Measurements from ENCODE around the gene TDRD7. TPM values are rescaled to one million over a fixed set of nuclear protein-coding genes. Genes with fewer than 3 reads are reported as not detected.

Gene TDRD7
- total RNA-seq, 2 experiments from 2014 or later = 10.3 to 15.3 TPM

DNA sequence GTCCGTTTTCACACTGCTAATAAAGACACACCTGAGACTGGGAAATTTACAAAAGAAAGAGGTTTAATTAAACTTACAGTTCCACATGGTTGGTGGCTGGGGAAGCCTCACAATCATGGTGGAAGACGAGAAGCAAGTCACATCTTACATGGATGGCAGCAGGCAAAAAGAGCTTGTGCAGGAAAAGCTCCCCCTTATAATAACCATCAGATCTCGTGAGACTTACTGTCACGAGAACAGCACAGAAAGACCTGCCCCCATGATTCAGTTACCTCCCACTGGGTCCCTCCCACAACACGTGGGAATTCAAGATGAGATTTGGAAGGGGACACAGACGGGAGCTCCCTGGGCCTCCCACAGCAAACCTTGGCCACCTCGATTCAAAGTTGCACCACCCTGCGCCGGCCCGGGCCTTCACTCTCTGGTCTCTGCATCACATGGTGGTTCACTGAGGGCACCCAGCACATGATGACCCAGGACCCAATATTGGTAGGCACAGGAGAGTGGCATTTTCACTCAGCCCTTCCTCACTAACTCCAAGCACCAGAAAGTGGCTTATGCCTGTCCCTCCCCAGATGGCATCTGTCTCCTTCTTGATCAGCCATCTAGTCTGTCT, 21.0 kb upstream of the TDRD7 start:
- H3K27me3 Mint-ChIP-seq = peaks cover 76% of the 10 kb centered on the region
- H3K4me3 Mint-ChIP-seq = no peak overlapping the region
- DNase-seq (no peak), ATAC-seq (no peak)
- H3K4me1 Mint-ChIP-seq = peaks cover 42% of the 10 kb centered on the region
- peaks cover 1% of the 10 kb centered on the region for H3K36me3 Mint-ChIP-seq
- CTCF ChIA-PET = interaction anchor here (1.6 kb wide), 1 partner anchor 8 kb away, joined by 5 read pairs; no protein-coding TSS in a partner anchor
- H3K27ac Mint-ChIP-seq = no peak overlapping the region
- H3K9me3 Mint-ChIP-seq (ENCODE audit: low read depth) = no peaks in the 10 kb centered on the region

DNA sequence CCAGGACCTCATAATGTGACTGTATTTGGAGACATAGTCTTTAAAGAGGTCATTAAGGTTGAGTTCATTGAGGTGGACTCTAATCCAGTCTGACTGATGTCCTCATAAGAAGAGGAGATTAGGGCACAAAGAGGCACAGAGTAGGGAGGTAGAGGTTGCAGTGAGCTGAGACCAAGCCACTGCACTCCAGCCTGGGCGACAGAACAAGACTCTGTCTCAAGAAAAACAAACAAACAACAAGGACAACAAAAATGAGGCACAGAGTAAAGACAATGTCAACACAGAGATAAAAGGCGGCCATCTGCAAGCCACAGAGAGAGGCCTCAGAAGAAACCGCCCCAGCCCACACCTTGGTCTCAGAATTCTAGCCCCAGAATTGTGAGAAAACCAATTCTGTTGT, 17.0 kb upstream of the TDRD7 start:
- ATAC-seq (no peak), DNase-seq (no peak)
- CTCF ChIA-PET = interaction anchor here (8.4 kb wide), 1 partner anchor 9 kb away, joined by 70 read pairs; no protein-coding TSS in a partner anchor
- Mint-ChIP-seq H3K27ac (no peak overlapping the region), H3K4me1 (peaks cover 46% of the 10 kb centered on the region), H3K4me3 (no peak overlapping the region), H3K36me3 (peaks cover 5% of the 10 kb centered on the region), H3K9me3 (ENCODE audit: low read depth) (no peaks in the 10 kb centered on the region), H3K27me3 (peaks cover 72% of the 10 kb centered on the region)

DNA sequence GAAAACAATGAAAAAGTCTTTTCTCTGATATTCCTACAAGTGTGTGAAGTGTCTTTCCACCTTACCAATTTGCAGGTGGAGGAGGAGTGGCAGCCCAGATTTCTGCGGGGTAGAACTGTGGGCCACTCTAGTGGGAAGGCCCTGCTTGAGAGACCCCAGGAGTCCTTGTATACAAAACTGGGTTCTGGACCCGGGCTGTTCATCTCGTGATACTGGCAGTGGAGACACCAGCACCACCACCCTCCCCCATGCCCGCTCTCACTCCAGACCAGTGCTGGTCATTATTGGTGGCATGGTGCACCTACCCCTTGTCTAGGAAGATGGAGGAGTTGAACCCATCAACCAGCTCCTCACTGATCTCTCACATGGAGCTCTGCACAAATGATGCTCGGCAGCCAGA, 16.2 kb upstream of the TDRD7 start:
- no peak overlapping the region for H3K4me3 Mint-ChIP-seq

DNA sequence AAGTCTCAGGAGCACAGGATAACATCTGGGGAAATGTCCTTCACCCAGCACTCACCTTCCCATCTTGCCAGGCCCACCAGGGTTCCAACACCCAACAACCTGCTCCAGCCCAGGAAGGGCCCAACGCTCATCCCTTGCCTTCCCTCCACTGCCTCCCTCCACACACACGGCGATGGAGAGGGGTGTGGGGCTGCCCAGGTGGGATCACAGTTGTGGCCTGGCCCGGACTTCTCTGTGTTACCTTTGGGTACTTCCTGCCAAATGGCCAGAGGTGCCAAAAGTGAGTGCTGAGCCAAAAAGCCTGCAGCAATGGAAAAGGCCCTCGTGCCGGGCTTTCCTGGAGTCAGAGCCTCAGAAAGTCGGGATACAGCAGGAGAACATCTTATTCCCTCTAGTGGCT, 15.6 kb upstream of the TDRD7 start:
- Mint-ChIP-seq H3K9me3 (ENCODE audit: low read depth) (no peaks in the 10 kb centered on the region), H3K27ac (no peak overlapping the region), H3K4me1 (peaks cover 40% of the 10 kb centered on the region), H3K36me3 (peaks cover 4% of the 10 kb centered on the region), H3K4me3 (no peak overlapping the region), H3K27me3 (peaks cover 72% of the 10 kb centered on the region)
- ATAC-seq (no peak), DNase-seq (no peak)
- CTCF ChIA-PET = interaction anchor here (1.8 to 8.4 kb wide), 5 partner anchors 11 to 539 kb away, joined by 4 to 70 read pairs (median 12); partner anchors contain the start of gene TDRD7

More for the DNA sequence above, 16.2 kb upstream of the TDRD7 start:
- Mint-ChIP-seq H3K36me3 (peaks cover 5% of the 10 kb centered on the region), H3K9me3 (ENCODE audit: low read depth) (no peaks in the 10 kb centered on the region), H3K27ac (no peak overlapping the region), H3K4me1 (peaks cover 40% of the 10 kb centered on the region), H3K27me3 (peaks cover 72% of the 10 kb centered on the region)
- DNase-seq (no peak), ATAC-seq (no peak)
- CTCF ChIA-PET = interaction anchor here (0.5 to 8.4 kb wide), 2 partner anchors 10 to 150 kb away, joined by 4 to 70 read pairs; no protein-coding TSS in a partner anchor

DNA sequence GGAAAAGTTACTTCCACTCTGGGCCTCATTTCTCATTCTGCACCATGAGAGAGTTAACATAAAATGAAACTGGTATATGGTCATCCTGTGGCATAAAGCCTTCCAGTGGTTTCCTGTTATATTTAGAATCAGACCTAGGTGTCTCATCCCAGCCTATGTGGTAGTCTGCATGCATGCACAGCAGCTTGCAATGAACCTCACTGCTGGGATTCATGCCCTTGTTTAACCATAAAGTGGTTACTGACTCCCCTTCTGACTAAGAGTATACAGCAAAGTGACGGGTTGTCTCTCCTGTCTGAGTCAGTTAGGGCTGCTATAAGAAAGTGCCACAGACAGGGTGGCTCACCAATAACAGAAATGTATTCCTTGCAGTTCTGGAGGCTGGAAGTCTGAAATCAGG, 14.7 kb upstream of the TDRD7 start:
- peaks cover 4% of the 10 kb centered on the region for H3K36me3 Mint-ChIP-seq
- H3K9me3 Mint-ChIP-seq (ENCODE audit: low read depth) = no peaks in the 10 kb centered on the region
- ATAC-seq (peak; percentile 93), DNase-seq (peak; percentile 90)
- H3K27me3 Mint-ChIP-seq = peaks cover 73% of the 10 kb centered on the region
- CTCF ChIA-PET = interaction anchor here (0.7 to 8.4 kb wide), 9 partner anchors 12 to 973 kb away, joined by 3 to 70 read pairs (median 4); partner anchors contain the start of gene TDRD7
- H3K27ac Mint-ChIP-seq = peak overlapping the region; percentile 47
- H3K4me3 Mint-ChIP-seq = no peak overlapping the region
- H3K4me1 Mint-ChIP-seq = peaks cover 40% of the 10 kb centered on the region

DNA sequence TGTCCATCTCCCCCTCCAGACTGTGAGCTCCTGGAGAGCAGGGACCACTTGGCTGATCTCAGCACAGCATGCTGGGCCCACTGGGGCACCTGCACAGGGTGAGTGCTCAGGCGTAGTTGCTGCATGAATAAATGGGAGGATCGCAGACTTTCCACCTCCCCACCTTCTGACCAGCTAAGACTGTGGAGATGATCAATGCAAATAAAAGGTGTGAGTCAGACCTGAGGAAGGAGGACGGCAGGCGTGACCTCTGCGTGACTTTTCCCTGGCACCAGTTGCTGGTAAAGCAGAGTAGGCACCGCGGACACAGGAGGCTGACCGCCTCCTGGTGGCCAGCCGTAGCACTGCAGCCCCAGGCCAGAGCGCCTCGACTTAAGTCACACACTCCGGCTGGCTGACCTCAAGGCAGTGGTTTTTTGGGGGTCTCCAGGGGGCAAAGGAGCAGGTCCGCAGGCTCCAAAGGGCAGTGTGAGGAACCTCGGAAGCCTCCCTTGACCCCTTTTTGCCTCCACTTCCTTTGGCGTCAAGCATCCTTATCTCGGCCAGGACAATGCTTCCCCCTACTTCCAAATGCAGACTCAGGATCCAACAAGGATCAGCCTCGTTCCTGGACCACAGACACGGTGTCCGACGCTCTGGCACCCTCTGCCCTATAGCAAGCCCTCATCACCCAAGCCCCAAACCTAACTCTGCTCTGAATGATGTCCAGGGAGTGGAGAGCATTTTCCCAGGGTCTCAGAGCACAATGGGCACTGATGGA, 12.7 kb upstream of the TDRD7 start:
- ATAC-seq = no peak
- Mint-ChIP-seq H3K27ac (no peak overlapping the region), H3K36me3 (peaks cover 12% of the 10 kb centered on the region), H3K4me1 (peaks cover 40% of the 10 kb centered on the region), H3K27me3 (peaks cover 66% of the 10 kb centered on the region), H3K9me3 (ENCODE audit: low read depth) (peaks cover 10% of the 10 kb centered on the region), H3K4me3 (no peak overlapping the region)
- peak; percentile 72 for DNase-seq
- CTCF ChIA-PET = interaction anchor here (0.9 to 8.4 kb wide), 5 partner anchors 9 to 233 kb away, joined by 4 to 70 read pairs (median 5); partner anchors contain the start of gene TDRD7

DNA sequence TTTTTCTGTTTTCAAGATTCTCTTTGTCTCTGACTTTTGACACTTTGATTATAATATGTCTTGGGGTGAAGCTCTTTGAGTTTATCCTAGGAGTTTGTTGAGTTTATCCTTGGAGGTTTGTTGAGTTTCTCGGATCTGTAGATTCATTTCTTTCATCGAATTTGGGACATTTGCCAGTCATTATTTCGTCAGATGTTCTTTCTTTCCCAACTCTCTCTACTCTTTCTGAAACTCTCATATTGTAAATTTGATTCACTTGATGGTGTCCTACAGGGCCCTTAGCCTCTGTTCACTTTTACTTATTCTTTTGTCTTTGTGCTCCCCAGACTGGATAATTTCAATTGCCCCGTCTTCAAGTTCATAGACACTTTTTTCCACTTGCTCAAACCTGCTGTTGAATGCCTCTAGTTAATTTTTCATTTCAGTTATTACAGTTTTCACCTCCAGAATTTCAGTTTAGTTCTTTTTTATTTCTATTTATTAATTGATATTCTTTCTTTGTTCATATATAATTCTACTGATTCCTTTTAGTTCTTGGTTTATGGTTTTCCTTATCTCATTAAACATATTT, 8.1 kb upstream of the TDRD7 start:
- ATAC-seq (no peak), DNase-seq (no peak)
- CTCF ChIA-PET = no interaction called here
- Mint-ChIP-seq H3K36me3 (peaks cover 15% of the 10 kb centered on the region), H3K9me3 (ENCODE audit: low read depth) (peaks cover 19% of the 10 kb centered on the region), H3K4me1 (peaks cover 8% of the 10 kb centered on the region), H3K27ac (no peak overlapping the region), H3K27me3 (peaks cover 86% of the 10 kb centered on the region), H3K4me3 (no peak overlapping the region)

DNA sequence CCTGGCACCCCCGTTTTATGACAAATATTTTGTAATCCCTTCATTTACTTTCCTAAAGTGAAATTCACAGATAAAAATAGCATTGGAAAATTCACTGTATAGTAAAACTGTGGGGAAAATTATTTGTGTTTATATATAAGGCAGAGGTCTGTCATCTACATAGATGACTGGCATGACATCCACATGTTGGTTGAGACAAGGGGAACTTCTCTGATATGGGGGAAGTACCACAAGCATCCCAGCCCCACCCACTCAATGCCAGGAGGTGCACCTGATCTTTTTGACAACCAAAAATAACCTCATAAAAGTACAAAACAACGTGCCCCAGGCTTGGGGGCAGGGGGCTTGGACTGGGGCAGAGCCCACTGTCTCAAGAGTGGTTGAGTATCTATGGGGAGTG, 6.3 kb upstream of the TDRD7 start:
- DNase-seq (no peak), ATAC-seq (no peak)
- H3K36me3 Mint-ChIP-seq = peaks cover 15% of the 10 kb centered on the region
- CTCF ChIA-PET = interaction anchor here (1.3 kb wide), 1 partner anchor 18 kb away, joined by 5 read pairs; no protein-coding TSS in a partner anchor
- H3K4me1 Mint-ChIP-seq = no peaks in the 10 kb centered on the region
- H3K4me3 Mint-ChIP-seq = no peak overlapping the region
- peaks cover 21% of the 10 kb centered on the region for H3K9me3 Mint-ChIP-seq (ENCODE audit: low read depth)
- no peak overlapping the region for H3K27ac Mint-ChIP-seq
- peaks cover 85% of the 10 kb centered on the region for H3K27me3 Mint-ChIP-seq

DNA sequence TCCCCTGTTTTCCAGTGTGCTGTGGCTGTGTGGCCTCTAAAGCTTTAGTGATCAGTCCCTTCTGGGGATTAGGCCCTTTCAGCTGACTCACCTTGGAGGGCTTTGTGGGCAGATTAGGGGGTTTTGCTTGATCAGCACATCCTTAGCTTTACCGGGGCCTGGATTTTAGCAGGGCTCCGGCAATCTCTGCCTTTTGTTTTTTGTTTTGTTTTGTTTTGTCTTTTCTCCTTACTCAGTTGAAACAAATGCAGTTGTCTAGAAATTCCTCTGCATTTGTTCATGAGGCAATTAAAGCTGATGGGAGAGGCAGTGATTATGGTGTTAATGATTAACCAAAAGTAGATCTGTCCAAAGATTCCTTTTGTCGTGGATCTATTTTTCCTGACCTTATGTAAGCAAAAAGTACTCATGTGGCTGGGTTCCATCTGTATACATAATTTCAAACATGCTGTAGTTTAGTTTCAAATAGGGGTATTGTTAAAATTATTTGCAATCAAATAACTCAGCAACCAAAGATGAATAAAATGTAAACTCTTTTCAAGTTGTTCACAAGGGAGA, 5.2 kb upstream of the TDRD7 start:
- Mint-ChIP-seq H3K27me3 (peaks cover 78% of the 10 kb centered on the region), H3K27ac (no peak overlapping the region), H3K4me3 (no peak overlapping the region), H3K36me3 (peaks cover 15% of the 10 kb centered on the region), H3K4me1 (peaks cover 3% of the 10 kb centered on the region), H3K9me3 (ENCODE audit: low read depth) (peaks cover 21% of the 10 kb centered on the region)
- ATAC-seq = no peak
- no peak for DNase-seq
- CTCF ChIA-PET = interaction anchor here (1.2 to 1.4 kb wide), 3 partner anchors 19 to 192 kb away, joined by 4 to 5 read pairs (median 4); no protein-coding TSS in a partner anchor

DNA sequence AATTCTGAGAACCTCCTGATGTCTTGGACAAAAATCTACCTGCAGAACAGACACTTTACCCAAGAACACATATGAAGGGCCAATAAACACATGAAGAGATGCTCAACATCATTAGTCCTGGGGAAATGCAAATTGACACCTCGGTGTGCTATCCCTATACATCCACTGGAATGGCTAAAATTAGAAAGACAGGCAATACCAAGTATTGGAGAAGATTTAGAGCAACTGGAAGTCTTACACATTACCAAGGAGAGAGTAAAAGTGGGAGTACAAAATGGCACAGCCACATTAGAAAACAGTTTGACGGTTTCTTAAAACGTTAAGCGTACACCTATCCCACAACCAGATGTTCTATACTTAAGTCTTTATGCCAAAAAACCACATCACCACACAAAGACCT, 3.3 kb upstream of the TDRD7 start:
- no peak overlapping the region for H3K4me3 Mint-ChIP-seq
- ATAC-seq (no peak), DNase-seq (no peak)
- CTCF ChIA-PET = interaction anchor here (1.0 to 6.0 kb wide), 7 partner anchors 11 to 552 kb away, joined by 3 to 36 read pairs (median 5); no protein-coding TSS in a partner anchor
- H3K27me3 Mint-ChIP-seq = peaks cover 67% of the 10 kb centered on the region
- H3K4me1 Mint-ChIP-seq = peaks cover 15% of the 10 kb centered on the region
- H3K36me3 Mint-ChIP-seq = peaks cover 13% of the 10 kb centered on the region
- no peak overlapping the region for H3K27ac Mint-ChIP-seq
- H3K9me3 Mint-ChIP-seq (ENCODE audit: low read depth) = peaks cover 17% of the 10 kb centered on the region

DNA sequence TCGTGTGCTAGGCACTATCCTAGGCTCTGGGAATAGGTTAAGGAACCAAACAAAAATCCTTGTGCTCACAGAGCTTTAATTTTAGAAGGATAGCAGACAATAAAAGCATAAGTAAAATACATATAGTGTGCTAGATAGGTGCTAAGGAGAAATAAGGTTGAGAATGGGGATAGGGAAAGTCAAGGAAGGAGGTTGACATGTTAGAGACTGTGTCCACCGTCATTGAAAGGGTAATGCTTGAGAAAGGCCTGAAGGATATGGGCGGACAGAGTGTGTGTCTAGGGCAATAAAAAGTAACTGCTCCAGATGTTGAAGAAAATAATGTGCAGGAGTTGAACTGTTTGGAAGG, 482 bp upstream of the TDRD7 start:
- DNase-seq (no peak), ATAC-seq (no peak)
- H3K4me1 Mint-ChIP-seq = peaks cover 18% of the 10 kb centered on the region
- peaks cover 6% of the 10 kb centered on the region for H3K9me3 Mint-ChIP-seq (ENCODE audit: low read depth)
- H3K4me3 Mint-ChIP-seq = peak overlapping the region; percentile 76
- peaks cover 3% of the 10 kb centered on the region for H3K36me3 Mint-ChIP-seq
- peak overlapping the region; percentile 64 for H3K27ac Mint-ChIP-seq
- H3K27me3 Mint-ChIP-seq = peaks cover 47% of the 10 kb centered on the region
- CTCF ChIA-PET = interaction anchor here (0.6 to 6.0 kb wide), 14 partner anchors 10 to 554 kb away, joined by 3 to 36 read pairs (median 4); partner anchors contain the start of gene TMOD1

DNA sequence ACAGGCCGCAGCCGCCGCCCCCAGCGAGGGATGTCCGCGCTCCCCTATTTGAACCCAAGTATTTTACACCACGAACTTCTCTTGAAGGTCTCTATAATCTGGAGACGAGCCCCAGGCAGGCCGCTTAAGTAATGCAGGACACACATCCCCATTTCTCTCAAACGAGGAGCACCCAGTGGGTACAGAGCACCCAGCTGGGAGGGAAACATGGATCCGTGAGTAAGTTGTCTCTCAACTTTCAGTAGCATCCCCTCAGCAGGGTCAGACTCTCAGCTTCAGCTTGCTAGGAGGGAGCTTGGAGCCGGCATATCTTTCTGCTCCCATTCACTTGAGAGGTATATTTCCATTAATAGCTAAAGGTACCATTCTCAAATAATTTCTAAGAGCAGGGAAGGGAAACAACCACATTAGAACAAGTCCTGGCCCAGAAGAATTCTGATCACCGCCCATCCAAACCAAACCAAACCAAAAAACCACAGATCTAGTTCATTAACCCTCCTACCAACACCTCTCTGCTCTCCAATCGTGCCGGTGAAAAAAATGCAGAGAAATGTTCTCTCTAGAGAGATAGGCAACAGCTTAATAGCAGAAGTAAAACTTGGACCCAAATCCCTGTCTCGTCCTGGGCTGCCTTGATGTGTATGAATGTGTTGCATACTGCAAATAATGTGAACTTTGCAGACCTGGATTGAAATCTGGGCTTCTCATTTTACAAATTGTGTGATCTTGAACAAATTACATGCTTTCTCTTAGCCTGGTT, 910 bp downstream of the TDRD7 start:
- Mint-ChIP-seq H3K4me1 (peaks cover 25% of the 10 kb centered on the region), H3K27ac (peak overlapping the region; percentile 31), H3K9me3 (ENCODE audit: low read depth) (peaks cover 6% of the 10 kb centered on the region), H3K36me3 (peaks cover 3% of the 10 kb centered on the region), H3K4me3 (peak overlapping the region; percentile 76), H3K27me3 (peaks cover 33% of the 10 kb centered on the region)
- ATAC-seq (no peak), DNase-seq (no peak)
- CTCF ChIA-PET = interaction anchor here (0.6 to 6.0 kb wide), 23 partner anchors 10 to 556 kb away, joined by 3 to 36 read pairs (median 4); partner anchors contain the start of gene TMOD1
